ENCODE results near the gene BEST1.

Gene BEST1

DNA sequence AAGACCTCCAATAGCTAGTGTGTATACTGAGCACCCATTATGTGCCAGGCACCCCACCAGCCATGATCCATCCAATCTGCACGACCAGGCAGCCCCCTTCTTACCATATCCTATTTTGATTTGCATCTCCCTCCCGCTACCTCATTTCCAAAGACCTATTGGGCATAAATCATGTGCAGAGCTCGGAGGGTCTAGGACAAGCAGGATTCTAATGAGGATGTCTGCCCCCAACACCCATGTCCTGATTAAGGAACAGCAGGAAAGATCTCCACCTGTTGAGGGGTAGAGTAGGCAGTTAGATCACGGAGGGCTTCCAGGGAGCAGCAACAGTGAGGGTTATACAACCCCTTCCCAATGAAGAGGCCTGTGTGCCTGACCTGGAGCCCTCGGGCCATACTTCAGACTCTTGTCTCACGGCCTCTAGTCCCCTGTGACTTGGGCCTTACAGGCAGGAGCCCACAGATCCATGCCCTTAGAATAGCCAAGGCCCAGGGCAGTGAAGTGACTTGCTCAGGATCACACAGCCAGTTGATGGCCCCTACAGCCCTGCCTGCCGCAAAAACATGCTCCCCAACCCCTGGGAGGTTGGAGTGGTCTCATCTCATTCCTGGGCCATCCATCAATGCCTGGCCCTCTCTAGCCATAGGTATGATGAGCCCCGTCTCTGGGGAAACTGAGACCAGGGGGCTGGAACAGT lies 36.3 kb upstream of the BEST1 start:
- no peak for DNase-seq (ENCODE audit: low read depth)
- H3K4me3 ChIP-seq (ENCODE audit: low read depth, low read length) = no peak overlapping the region

DNA sequence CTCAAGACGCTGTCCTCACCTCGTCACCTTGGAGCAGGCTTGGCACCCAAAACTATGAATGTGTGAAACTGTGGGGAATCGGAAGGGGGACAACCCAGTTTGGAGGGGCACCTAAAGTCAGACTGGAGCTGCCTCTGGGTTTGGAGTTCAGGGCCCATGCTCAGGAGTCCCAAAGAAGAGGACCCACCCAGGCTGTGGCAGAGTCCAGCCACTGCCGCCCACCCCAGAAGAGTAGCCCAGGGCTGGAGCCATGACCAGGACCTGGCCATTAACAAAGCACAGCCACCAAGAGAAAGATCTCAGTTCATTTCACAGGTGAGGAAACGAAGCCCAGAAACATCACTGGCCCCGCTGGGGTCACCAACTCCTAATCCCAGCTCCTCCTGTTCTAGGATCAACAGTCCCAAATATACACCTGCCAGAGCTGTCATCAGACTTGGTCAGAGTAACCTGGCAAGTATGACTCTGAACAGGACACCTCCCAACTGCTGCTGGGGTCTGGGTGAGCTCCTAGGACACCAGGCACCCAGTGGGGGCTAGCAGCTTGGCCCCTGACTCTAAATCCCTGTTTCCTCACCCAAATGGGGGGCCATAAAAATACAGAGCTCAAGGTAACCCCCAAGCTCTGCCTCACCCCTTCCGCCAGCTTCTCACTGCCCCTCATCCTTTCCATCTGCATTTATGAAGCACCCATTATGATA lies 35.5 kb upstream of the BEST1 start:
- TF ChIP-seq, protein P1, sequence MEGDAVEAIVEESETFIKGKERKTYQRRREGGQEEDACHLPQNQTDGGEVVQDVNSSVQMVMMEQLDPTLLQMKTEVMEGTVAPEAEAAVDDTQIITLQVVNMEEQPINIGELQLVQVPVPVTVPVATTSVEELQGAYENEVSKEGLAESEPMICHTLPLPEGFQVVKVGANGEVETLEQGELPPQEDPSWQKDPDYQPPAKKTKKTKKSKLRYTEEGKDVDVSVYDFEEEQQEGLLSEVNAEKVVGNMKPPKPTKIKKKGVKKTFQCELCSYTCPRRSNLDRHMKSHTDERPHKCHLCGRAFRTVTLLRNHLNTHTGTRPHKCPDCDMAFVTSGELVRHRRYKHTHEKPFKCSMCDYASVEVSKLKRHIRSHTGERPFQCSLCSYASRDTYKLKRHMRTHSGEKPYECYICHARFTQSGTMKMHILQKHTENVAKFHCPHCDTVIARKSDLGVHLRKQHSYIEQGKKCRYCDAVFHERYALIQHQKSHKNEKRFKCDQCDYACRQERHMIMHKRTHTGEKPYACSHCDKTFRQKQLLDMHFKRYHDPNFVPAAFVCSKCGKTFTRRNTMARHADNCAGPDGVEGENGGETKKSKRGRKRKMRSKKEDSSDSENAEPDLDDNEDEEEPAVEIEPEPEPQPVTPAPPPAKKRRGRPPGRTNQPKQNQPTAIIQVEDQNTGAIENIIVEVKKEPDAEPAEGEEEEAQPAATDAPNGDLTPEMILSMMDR (IDR thresholded peaks at IDR 0.05; ENCODE audit: low read depth, low read length, missing control alignments) = no peak

More for the DNA sequence above, 36.3 kb upstream of the BEST1 start:
- in situ Hi-C loops (cut with HindIII; ENCODE audit: low sequenced_read_pairs) = loop anchor here (5.0 kb wide), 1 partner anchor 158 kb away; no protein-coding TSS in a partner anchor
- TF ChIP-seq, protein P1 (IDR thresholded peaks at IDR 0.05; ENCODE audit: low read depth, low read length, missing control alignments) = no peak

DNA sequence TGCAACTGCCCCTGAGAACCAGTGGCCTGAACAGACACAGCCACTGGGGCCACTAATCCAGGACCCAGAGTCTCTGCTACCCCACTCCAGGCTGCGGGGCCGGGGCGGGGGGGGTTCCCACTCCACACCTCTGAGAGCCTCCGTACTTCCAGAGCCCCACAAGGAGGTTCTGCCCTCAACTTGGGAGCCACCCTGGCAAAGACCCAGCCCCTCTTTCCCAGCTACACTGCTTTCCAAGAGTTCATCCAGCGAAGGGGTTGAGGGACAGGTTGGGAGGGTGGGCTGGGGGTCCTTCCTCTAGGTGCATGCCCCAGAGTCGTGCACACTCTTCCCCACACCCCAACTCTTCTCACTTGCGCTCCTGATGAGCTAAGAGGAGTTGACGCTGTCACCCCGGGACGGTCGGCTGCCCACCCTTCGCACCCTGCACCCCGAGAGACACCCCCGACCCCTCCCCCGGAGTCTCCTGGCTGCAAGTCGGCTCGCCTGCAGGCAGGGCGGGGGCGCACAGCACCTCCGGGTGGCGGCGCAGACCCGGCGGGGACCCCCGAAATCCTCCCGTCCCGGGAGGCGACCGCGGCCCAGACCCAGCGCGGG lies 33.3 kb upstream of the BEST1 start:
- TF ChIP-seq, protein P1 (IDR thresholded peaks at IDR 0.05; ENCODE audit: low read depth, low read length, missing control alignments) = no peak
- in situ Hi-C loops (cut with HindIII; ENCODE audit: low sequenced_read_pairs) = no loop called here
- H3K4me3 ChIP-seq (ENCODE audit: low read depth, low read length) = peak overlapping the region; percentile 45

More for the DNA sequence above, 35.5 kb upstream of the BEST1 start:
- in situ Hi-C loops (cut with HindIII; ENCODE audit: low sequenced_read_pairs) = loop anchor here (5.0 kb wide), 1 partner anchor 158 kb away; no protein-coding TSS in a partner anchor
- DNase-seq (ENCODE audit: low read depth) = no peak
- no peak overlapping the region for H3K4me3 ChIP-seq (ENCODE audit: low read depth, low read length)

DNA sequence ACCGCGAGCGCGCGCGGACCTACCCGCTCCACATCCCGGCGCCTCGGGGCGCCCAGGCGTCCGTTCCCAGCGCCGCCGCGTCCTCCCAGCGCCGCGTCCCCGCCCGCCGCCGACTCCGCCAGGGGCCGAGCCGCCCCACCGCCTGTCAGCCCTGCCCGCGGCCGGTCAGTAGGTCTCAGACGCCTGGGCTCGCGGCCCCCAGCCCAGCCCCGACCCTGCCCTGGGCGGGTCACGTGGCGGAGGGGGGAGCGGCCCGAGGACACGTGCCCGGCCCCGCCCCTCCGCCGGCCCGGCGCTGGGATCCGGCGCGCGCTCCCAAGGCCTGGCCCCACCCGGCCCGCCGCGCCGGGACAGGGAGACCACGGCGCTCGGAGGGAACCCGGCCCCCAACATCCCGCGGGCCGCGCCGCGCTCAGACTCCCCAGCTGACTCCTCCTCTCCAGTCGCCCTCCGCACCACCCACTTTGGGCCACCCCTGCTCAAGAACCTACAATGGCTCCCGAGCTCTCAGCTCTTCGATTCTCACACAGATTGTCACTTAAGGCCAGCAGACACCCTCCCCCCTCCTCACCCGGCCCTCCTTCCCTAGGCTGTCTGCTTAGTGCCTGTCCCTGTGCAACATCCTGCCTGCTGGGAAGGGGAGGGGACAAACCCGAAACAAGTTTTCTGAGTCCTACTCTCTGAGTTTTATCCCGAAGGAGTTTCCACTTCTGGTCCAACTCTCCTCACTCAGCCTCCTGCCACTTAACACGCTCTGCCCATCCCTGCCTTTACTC lies 32.6 kb upstream of the BEST1 start, which contains the start of gene RAB3IL1:
Gene RAB3IL1 (minus strand): TSS at position 233 of the 776 bp plus-strand sequence. CDS start 199 bp downstream, at position 34.
- H3K4me3 ChIP-seq (ENCODE audit: low read depth, low read length) = peak within 1 kb of the TSS; percentile 45
- in situ Hi-C loops (cut with HindIII; ENCODE audit: low sequenced_read_pairs) = no loop called here
- no peak for DNase-seq (ENCODE audit: low read depth)

More for the DNA sequence above, 33.3 kb upstream of the BEST1 start:
- no peak for DNase-seq (ENCODE audit: low read depth)

DNA sequence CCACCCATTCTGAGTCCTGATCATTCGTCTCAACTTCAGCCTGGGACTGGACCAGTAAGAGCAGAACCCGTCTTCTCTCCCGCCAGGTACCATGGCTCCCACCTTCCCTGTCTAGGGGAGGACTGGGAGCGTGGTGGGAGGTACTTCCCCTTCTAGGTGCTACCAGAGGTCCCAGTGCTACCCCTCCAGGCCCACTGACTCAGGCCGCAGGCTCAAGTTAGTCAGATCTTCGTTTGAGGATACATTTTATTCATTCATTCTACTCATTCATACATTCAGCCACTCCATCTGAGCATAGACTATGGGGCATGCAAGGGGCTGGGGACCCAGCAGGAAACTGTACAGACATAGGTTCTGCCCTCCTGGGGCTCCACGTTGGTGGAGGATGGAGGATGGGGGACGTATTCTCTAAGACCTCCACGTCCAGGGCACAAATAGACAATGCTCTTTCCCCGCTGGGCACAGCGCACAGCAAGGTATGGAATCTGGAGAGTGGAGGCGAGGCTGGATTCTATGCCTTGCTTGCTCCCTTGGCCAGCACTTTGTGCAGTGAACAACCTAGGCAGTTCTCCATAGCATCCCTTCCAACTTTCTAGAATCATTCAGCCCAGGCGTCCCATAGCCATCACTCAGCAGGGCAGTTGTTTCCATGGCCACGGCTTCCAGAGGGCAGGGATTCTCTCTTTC lies 31.8 kb upstream of the BEST1 start:
- in situ Hi-C loops (cut with HindIII; ENCODE audit: low sequenced_read_pairs) = no loop called here
- no peak overlapping the region for H3K4me3 ChIP-seq (ENCODE audit: low read depth, low read length)
- DNase-seq (ENCODE audit: low read depth) = no peak
- TF ChIP-seq, protein P1 (IDR thresholded peaks at IDR 0.05; ENCODE audit: low read depth, low read length, missing control alignments) = no peak

More for the DNA sequence above, 32.6 kb upstream of the BEST1 start, which contains the start of gene RAB3IL1:
- TF ChIP-seq, protein P1 (IDR thresholded peaks at IDR 0.05; ENCODE audit: low read depth, low read length, missing control alignments) = no peak
